ENCODE results near the gene SCGB3A1.

The SCGB3A1 gene

DNA sequence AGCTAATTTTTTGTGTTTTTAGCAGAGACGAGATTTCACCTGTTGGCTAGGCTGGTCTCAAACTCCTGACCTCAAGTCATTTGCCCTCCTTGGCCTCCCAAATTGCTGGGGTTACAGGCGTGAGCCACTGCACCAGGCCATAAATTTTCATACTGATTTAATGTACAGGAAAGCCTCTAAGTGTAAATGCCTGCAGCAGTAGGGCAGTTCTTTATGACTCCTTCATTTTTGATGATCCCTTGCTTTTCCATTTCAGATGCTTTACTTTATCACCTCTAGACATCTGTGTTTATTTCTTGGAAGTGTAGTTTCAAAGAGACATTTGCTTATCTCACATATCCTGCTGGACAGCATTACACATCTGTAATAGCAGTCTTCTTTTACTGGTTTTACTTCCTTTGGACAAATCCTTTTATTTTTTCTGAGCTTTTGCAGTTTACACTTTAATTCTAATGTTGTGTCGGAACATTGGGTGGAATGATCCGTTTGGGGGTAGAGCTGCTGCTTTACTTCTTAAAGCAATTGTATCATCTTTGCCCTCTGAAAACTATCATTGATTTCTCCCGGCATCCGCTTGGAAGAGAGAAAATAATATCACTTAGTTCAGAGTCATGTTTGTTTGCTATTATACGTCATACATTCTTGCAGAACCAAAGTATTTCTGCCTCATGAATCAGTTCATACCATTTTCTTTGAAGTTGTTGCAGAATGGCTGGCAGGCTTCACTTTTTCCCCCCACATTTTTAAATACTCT lies 36.0 kb downstream of the SCGB3A1 start:
- Histone ChIP-seq H3K9ac (ENCODE audit: low read depth, low read length, poor library complexity, severe bottlenecking) (no peak overlapping the region), H3K9me3 (ENCODE audit: insufficient read depth, low read depth, low read length) (no peaks in the 10 kb centered on the region), H3K4me1 (ENCODE audit: insufficient read depth, low read length, poor library complexity, severe bottlenecking) (no peaks in the 10 kb centered on the region), H2AFZ (ENCODE audit: low read length) (no peak overlapping the region), H3F3A (ENCODE audit: low read depth) (no peaks in the 10 kb centered on the region), H3K4me2 (ENCODE audit: low read depth, low read length, poor library complexity, severe bottlenecking) (no peak overlapping the region), H4K20me1 (ENCODE audit: insufficient read depth, low read length, poor library complexity, severe bottlenecking) (no peaks in the 10 kb centered on the region), H3K9me2 (replicated peaks; ENCODE audit: low read depth, low read length) (no peaks in the 10 kb centered on the region), H3K4me3 (ENCODE audit: low read length, poor library complexity, severe bottlenecking) (no peak overlapping the region), H3K27me3 (ENCODE audit: insufficient read depth, low read length, poor library complexity, severe bottlenecking) (no peaks in the 10 kb centered on the region), H3K79me2 (ENCODE audit: insufficient read depth, low read length) (peaks cover 4% of the 10 kb centered on the region; the same call in 1 of the 2 replicates), H3K36me3 (ENCODE audit: insufficient read depth, low read length) (peaks cover 41% of the 10 kb centered on the region; the same call in 1 of the 2 replicates)
- TF ChIP-seq EZH2phosphoT487 (IDR thresholded peaks at IDR 0.05; ENCODE audit: borderline replicate concordance) = no peak
- TF ChIP-seq, protein P1, sequence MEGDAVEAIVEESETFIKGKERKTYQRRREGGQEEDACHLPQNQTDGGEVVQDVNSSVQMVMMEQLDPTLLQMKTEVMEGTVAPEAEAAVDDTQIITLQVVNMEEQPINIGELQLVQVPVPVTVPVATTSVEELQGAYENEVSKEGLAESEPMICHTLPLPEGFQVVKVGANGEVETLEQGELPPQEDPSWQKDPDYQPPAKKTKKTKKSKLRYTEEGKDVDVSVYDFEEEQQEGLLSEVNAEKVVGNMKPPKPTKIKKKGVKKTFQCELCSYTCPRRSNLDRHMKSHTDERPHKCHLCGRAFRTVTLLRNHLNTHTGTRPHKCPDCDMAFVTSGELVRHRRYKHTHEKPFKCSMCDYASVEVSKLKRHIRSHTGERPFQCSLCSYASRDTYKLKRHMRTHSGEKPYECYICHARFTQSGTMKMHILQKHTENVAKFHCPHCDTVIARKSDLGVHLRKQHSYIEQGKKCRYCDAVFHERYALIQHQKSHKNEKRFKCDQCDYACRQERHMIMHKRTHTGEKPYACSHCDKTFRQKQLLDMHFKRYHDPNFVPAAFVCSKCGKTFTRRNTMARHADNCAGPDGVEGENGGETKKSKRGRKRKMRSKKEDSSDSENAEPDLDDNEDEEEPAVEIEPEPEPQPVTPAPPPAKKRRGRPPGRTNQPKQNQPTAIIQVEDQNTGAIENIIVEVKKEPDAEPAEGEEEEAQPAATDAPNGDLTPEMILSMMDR (conservative IDR thresholded peaks at IDR 0.05; ENCODE audit: low read length) = no peak

DNA sequence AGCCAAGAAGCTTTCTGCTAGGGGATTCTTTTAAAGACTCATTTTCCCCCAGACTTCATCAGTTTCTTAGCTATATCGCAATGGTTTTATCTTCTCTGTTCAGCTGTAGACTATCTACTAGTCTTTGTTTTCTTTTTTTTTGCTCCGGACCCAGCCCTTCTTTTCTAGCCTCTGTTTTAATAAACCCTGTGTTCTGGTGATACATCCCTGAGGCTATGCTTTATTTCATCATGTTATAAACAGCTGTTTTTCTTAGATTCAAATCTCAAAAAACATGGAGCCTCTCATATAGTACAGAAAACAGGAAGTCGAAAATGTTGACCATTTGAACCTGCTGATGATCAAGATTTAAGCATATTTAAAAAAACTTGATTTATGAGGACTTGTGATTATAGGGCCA lies 37.8 kb downstream of the SCGB3A1 start:
- no peaks in the 10 kb centered on the region for H3K9me2 ChIP-seq (replicated peaks; ENCODE audit: low read depth, low read length)
- H3K4me1 ChIP-seq (ENCODE audit: insufficient read depth, low read length, poor library complexity, severe bottlenecking) = no peaks in the 10 kb centered on the region
- no peaks in the 10 kb centered on the region for H3F3A ChIP-seq (ENCODE audit: low read depth)
- peaks cover 44% of the 10 kb centered on the region; the same call in 1 of the 2 replicates for H3K36me3 ChIP-seq (ENCODE audit: insufficient read depth, low read length)
- H3K27me3 ChIP-seq (ENCODE audit: insufficient read depth, low read length, poor library complexity, severe bottlenecking) = no peaks in the 10 kb centered on the region
- H3K4me2 ChIP-seq (ENCODE audit: low read depth, low read length, poor library complexity, severe bottlenecking) = no peak overlapping the region
- peaks cover 2% of the 10 kb centered on the region for H4K20me1 ChIP-seq (ENCODE audit: insufficient read depth, low read length, poor library complexity, severe bottlenecking)
- H3K9me3 ChIP-seq (ENCODE audit: insufficient read depth, low read depth, low read length) = no peaks in the 10 kb centered on the region
- TF ChIP-seq EZH2phosphoT487 (IDR thresholded peaks at IDR 0.05; ENCODE audit: borderline replicate concordance) = no peak
- TF ChIP-seq, protein P1 (conservative IDR thresholded peaks at IDR 0.05; ENCODE audit: low read length) = no peak
- no peaks in the 10 kb centered on the region for H3K79me2 ChIP-seq (ENCODE audit: insufficient read depth, low read length)
- no peak overlapping the region for H2AFZ ChIP-seq (ENCODE audit: low read length)
- H3K9ac ChIP-seq (ENCODE audit: low read depth, low read length, poor library complexity, severe bottlenecking) = no peak overlapping the region
- no peak overlapping the region for H3K4me3 ChIP-seq (ENCODE audit: low read length, poor library complexity, severe bottlenecking)

DNA sequence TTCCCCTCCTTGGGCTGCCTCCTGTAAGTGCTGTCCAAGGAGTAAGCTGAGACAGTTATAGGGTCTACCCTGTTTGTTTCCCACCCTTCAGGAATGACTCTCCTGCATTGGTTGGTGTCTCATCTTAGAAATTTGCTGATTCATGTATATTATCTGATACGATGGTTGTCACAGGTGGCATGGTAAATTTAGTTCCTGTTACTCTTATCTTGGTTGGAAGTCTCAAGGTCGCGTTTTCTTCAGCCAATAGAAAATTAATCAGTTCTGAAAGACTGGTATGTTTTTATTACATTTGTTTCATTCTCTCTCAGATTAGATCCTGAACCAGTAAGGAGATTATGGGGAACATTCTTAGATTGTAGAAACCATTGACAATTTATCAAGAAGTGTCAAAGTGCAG lies 42.7 kb downstream of the SCGB3A1 start:
- H4K20me1 ChIP-seq (ENCODE audit: insufficient read depth, low read length, poor library complexity, severe bottlenecking) = peaks cover 10% of the 10 kb centered on the region
- no peaks in the 10 kb centered on the region for H3K27me3 ChIP-seq (ENCODE audit: insufficient read depth, low read length, poor library complexity, severe bottlenecking)
- no peaks in the 10 kb centered on the region for H3K9me2 ChIP-seq (replicated peaks; ENCODE audit: low read depth, low read length)
- no peak overlapping the region for H3K4me2 ChIP-seq (ENCODE audit: low read depth, low read length, poor library complexity, severe bottlenecking)
- H3K4me1 ChIP-seq (ENCODE audit: insufficient read depth, low read length, poor library complexity, severe bottlenecking) = no peaks in the 10 kb centered on the region
- H3K36me3 ChIP-seq (ENCODE audit: insufficient read depth, low read length) = peaks cover 37% of the 10 kb centered on the region; the same call in 1 of the 2 replicates
- peaks cover 32% of the 10 kb centered on the region; the same call in 1 of the 2 replicates for H3K79me2 ChIP-seq (ENCODE audit: insufficient read depth, low read length)
- H3K9me3 ChIP-seq (ENCODE audit: insufficient read depth, low read depth, low read length) = no peaks in the 10 kb centered on the region
- H3K9ac ChIP-seq (ENCODE audit: low read depth, low read length, poor library complexity, severe bottlenecking) = no peak overlapping the region
- H2AFZ ChIP-seq (ENCODE audit: low read length) = no peak overlapping the region
- H3K4me3 ChIP-seq (ENCODE audit: low read length, poor library complexity, severe bottlenecking) = no peak overlapping the region
- TF ChIP-seq EZH2phosphoT487 (IDR thresholded peaks at IDR 0.05; ENCODE audit: borderline replicate concordance) = no peak
- TF ChIP-seq, protein P1 (conservative IDR thresholded peaks at IDR 0.05; ENCODE audit: low read length) = no peak
- no peaks in the 10 kb centered on the region for H3F3A ChIP-seq (ENCODE audit: low read depth)

Measured in Loucy (cell line).